Stimulated activated CD4-positive, alpha-beta T cell treated with anti-CD3 and anti-CD28 coated beads, TNF-alpha, amount 100 ng/mL, for 24 hours (primary cell): ENCODE measurements around the gene LEUTX.
"Not testable (repeated sequence)": the region's sequence is repeated elsewhere in the genome, so short reads cannot be mapped to it uniquely, and the experiment has no call there.

Source experiments
- DNase-seq, 3 experiments: peaks; one replicate each; pipeline ENCODE4 v3.0.0-alpha.2; 2020; ENCODE audit warnings: low read depth in 3 of 3

The LEUTX gene, protein sequence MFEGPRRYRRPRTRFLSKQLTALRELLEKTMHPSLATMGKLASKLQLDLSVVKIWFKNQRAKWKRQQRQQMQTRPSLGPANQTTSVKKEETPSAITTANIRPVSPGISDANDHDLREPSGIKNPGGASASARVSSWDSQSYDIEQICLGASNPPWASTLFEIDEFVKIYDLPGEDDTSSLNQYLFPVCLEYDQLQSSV

DNA sequence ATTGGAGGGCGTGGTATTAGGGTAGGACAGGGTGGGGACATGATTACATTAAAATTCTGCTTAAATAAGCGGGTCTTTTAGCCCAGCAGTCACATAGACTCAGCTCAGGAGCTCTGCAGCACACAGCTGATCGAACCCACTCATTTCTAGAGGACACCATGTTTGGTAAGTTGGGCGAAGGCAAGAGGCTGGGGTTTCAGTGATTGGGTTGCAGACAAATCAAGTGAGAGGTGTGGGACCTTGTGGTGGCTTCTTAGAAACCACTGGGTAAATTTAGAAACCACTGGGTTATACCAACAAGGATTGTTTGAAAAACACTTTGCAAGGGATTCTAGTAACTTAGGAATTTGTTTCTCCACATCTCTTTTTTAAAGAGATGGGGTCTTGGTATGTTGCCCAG lies at the start of gene LEUTX:
Gene LEUTX, plus strand, starts transcription at position 92 of the 400 bp plus-strand sequence. Its CDS starts 67 bp downstream, at position 159.
- DNase-seq, result no peak

DNA sequence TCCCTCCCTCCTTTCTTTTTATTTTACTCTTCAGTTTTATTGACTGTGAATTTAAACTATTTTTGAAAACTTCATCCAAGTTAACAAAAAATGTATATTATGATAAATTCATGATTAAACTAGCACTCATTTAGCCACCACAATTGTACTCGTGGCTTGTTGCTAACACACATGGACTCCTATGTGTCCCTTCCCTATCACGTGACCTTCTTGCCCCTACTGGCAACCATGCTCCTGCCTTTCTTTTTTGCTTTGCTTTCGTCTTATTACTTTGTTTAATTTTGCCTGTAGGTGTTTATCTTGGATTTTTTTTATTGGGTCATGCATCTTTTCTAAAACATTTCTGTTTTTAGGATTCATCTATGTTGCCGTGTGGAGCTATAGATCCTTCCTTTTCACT lies 49.1 kb upstream of the LEUTX start:
- no peak for DNase-seq

DNA sequence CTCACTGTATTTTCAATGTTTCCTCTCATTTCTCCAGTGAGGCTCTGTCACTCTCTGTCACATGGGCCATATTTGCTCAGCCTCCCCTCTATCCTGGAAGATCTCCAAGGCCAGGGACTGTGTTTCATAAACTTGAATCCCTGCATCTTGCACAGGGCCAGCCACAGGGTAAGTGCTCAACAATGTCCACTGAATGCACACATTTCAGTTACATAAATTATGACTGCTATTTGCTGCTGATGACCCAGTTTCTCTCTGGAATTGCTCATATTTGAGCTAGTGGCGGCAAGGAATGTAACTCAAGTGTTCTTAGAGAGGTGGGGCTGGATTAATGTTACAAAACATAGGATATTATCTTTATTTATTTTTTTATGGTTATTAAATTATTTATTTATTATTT lies 47.0 kb upstream of the LEUTX start:
- no peak for DNase-seq

DNA sequence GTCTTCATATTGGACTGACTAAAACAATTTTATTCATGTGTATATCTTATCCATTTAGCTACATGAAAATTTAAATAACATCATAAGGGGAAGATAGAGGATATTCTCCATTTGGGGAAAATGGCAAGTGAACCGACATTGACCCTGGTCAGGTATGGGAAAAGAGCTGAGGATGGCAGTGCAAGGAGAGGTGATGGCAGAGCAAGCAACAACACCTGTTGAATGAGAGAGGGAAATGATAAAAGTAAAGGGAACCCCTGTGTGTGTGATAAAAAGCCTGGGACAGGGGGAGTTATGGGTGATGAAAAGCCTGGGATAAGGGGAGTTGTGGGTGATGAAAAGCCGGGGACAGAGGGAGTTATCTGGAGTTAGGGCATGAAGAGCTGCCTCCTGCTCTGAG lies 44.8 kb upstream of the LEUTX start:
- no peak for DNase-seq

DNA sequence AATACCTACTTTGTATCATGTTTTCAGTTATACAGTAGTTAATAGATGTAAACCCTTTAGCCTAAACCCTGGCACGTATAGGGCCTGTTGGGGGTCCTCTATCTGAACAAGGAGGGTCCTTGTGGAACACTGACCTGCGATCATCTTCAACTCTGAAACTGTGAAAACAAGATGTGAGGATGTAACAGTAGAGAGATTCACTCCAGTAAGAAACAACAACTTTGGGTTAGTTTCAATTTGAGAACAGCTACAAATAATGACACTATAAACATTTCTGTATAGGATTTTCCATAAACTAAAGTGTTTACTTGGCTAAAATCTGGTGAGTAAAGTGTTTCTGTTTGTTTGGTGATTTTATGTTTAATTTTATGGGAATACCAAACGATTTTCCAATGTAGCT lies 43.0 kb upstream of the LEUTX start:
- DNase-seq, result no peak

DNA sequence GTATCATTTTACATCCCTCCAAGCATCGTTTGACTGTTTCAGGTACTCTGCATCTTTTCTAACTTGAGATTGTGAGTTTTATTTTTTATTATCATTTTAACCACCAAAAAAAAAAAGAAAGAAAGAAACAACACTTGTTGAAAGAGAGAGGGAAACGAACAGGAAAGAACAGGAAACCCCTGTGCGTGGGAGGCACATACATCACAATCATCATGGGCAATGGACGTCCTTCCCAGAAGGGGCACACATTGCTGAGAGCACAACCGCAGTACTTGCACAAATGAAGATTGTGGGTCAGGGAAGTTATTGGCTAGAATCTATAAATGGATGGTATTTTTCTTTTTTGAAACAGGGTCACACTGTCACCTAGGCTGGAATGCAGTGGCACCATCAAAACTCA lies 42.6 kb upstream of the LEUTX start:
- DNase-seq, result no peak

DNA sequence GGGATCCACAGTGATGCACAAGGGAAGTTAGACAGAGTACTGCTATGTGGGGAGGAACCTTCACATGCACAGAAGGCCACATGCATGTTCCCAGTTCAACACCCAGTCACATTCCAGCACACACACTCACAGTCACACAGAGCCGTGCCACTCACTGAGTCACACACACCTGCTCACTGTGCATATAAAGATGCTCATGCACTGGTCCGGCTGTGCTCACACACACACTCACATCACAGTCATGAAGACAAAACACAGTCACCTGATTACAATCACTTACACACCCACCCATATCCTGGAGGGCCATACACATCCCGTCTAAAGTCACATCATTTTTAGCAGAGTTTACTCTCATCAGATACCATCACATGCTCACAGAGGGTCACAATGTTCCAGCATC lies 41.3 kb upstream of the LEUTX start:
- DNase-seq, result peak in 1 of 3 experiments; percentile 2

DNA sequence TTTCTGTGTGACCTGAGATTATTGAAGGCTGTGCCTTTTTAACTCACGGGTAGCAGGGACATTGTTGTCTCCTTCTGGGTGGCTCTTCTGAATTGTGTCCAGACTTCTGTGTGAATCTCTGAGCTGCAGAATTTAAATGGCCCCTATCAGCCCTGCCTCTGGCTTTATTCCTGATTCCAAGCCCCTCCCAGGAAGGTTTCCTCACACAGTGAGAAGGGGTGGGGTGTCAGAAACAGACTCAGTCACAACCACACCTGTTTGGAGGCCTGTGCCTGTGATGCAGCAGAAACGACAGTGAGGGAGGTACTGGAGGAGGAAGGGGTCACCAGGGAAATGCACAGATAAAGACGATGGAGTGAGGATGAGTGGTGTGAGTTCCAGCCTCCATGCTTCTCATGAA lies 40.8 kb upstream of the LEUTX start, which contains the start of gene CLC:
Gene CLC, minus strand, starts transcription at position 139 of the 400 bp plus-strand sequence. Its CDS starts 77 bp downstream, at position 62.
- DNase-seq, result no peak

DNA sequence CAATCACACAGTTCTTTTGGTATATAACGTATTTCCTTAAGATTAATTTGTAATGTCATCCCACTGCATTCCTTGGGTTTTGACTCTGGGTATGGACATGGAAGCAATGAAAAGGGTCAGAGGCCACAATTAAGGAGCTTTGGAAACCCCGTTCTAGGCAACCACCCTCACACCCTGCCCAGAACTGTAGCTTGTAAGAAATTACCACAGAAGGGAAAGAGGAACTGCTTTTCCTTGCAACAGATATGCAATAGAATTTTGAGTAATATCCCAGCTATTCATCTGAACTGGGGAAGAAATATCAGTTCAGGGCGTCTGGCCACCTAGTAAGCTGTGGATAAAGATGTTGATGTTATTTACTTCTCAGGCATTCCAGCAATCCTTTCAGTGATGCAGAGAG lies 39.8 kb upstream of the LEUTX start:
- DNase-seq, result no peak

DNA sequence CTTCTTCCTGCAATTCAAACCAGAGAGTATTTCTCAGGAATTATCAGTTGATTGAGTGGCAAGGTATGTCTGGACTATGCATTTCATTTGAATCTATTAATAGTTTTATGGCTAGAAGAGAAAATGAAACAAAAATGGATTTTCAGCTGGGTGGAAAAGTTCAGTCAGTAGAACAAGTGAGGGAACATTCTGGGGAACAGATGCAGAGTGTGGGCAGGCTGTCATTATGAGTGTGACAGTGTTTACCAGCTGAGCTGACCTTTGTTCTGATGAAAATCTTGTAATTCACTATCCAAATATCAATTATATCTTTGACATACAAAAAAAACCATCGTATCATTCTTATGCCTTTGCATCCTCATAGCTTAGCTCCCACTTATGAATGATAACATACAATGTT lies 38.3 kb upstream of the LEUTX start:
- no peak for DNase-seq

DNA sequence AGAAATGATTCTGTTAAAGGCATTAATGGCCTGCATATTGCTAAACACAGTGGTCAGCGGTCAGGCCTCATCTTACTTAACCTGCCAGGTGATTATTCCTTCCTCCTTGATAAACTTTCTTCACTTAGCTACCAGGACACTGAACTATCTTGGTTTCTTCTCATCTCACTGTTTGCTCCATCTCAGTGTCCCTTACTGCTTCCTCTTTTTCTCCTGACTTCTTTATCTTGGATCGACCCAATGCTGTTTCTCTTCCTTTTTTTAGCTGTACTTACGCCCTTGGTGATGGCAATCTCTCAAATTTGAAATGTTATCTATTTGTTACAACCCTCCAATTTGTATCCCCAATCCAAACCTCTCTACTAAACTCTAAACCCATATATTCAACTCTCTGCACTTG lies 33.0 kb upstream of the LEUTX start:
- no peak for DNase-seq

DNA sequence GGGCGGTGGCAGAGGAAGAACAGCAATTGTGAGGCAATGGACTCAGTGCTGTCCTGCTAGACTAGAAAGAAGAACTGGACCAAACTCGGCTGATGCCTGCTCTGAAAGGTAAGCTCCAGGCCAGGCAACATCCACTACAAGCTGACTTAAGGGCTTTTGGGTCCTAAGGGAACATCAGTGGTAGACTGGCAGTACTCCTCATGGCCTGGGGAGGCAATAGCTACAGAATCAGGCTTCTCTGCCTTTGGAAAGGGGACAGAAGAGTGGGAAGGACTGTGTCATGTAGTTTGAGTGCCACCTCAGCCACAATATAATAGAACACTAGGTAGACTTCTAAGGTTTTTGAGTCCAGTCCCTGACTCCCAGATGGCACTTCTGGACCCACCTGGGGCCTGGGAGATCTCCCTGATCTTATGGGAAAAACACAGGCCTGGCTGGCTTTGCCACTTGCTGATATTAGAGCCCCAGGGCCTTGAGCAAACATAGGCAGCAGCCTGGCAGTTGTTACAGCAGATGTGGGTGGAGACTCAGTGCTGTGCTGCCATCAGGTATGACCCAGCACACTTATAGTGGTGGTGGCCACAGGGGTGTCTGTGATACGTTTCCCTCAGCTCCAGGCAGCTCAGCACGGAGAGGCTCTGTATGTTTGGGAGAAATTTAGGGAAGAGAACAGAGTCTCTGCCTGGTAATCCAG lies 31.7 kb upstream of the LEUTX start:
- DNase-seq, result no peak

DNA sequence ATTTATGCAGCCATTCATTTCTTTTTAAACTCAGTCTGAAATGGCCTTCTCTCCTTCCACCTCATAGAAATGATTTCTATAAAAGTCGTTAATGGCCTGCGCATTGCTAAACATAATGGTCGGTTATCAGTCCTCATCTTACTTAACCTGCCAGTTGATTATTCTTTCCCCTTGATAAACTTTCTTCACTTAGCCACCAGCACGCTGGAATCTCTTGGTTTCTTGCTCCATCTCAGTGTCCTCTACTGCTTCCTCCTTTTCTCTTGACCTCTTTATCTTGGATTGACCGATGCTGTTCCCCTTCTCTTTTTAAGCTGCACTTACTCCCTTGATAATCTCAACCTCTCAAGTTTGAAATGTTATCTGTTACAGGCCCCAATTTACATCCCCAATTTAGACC lies 28.7 kb upstream of the LEUTX start:
- no peak for DNase-seq

DNA sequence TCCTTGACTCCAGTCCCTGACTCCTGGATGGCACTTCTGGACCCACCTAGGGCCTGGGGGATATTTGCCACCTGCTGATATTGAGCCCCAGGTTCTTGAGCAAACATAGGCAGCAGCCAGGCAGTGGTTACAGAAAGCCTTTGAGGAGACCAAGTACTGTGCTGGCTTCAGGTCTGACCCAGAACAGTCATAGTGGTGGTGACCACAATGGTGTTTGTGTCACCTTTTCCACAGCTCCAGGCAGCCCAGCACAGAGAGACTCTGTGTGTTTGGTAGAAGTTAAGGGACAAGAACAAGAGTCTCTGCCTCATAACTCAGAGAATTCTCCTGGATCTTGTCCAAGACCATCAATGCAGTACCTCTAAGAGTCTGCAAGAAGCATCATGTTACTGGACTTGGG lies 26.3 kb upstream of the LEUTX start:
- DNase-seq, result peak in 1 of 3 experiments; percentile 9

DNA sequence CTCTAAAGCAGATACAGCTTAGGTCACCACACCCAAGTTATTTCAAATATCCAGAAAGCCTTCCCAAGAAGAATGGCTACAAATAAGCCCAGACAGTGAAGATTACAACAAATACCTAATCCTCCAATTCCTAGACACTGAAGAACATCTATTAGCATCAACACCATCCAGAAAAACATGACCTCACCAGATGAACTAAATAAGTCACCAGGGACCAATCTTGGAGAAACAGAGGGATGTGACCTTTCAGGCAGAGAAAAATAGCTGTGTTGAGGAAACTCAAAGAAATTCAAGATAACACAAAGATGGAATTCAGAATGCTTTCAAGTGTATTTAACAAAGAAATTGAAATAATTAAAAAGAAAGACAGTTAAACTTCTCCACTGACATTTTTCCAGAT lies 25.9 kb upstream of the LEUTX start:
- DNase-seq, result no peak

DNA sequence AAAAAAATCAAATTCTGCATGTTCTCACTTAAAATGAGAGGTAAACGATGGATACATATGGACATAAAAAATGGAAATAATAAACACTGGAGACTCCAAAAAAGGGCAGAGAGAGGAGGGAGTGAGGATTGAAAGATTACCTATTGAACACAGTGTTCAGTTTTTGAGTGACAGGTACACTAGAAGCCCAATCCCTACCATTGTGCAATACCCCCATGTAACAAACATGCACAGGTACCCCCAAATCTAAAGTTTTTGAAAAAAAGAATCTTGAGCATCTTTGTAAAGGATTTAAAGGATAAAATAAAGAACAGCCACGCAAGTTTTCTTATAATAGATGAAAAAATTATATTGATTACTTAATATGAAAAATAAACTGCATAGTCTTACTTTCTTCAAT lies 24.1 kb upstream of the LEUTX start:
- DNase-seq, result no peak

DNA sequence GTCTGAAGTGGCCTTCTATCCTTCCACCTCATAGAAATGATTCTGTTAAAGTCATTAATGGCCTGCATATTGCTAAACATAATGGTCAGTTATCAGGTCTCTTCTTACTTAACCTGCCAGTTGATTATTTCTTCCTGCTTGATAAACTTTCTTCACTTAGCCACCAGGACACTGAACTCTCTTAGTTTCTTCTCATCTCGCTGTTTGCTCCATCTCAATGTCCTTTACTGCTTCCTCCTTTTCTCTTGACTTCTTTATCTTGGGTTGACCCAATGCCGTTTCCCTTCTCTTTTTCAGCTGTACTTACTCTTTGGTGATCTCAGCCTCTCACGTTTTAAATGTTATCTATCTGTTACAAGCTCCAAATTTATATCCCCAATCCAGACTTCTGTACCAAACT lies 23.7 kb upstream of the LEUTX start:
- DNase-seq, result no peak

DNA sequence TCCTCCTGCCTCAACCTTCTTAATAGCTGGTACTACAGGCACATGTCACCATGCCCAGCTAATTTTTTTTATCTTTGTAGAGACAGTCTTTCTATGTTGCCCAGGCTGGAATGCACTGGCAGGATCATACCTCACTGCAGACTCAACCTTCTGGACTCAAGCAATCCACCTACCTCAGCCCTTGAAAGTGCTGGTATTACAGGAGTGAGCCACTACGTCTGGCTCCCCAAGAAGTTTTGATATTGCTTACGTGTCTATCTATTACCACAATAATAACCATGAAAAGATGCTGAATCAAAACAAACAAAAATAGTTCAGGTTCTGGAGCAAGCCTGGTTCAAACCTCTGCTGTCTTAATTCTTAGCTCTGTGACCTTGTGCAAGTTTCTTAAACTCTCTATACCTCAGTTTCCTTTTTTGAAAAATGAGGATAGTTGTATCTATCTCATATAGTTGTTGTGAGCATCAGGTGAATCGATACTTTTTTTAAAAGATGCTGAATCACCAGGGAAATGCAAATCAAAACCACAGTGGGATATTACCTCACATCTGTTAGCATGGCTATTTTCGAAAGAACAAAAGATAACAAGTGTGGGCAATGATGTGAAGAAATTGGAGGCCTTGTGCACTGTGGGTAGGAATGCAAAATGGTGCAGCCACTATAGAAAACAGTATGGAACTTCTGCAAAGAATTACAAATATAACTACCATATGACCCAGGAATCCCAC lies 19.0 kb upstream of the LEUTX start:
- DNase-seq, result no peak

DNA sequence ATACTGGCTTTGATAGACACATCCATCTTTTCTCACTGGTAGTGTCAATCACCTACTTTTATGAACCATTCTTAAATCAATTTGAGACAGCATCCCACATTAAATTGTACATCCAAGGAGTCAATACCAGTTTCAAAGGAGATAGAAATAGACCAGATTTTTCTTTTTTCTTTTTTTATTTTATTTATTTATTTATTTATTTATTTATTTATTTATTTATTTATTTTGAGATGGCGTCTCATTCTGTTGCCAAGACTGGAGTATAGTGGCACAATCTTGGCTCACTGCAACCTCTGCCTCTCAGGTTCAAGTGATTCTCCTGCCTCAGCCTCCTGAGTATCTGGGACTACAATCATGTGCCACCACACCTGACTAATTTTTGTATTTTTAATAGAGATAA lies 16.8 kb upstream of the LEUTX start:
- DNase-seq, result not testable (repeated sequence)

DNA sequence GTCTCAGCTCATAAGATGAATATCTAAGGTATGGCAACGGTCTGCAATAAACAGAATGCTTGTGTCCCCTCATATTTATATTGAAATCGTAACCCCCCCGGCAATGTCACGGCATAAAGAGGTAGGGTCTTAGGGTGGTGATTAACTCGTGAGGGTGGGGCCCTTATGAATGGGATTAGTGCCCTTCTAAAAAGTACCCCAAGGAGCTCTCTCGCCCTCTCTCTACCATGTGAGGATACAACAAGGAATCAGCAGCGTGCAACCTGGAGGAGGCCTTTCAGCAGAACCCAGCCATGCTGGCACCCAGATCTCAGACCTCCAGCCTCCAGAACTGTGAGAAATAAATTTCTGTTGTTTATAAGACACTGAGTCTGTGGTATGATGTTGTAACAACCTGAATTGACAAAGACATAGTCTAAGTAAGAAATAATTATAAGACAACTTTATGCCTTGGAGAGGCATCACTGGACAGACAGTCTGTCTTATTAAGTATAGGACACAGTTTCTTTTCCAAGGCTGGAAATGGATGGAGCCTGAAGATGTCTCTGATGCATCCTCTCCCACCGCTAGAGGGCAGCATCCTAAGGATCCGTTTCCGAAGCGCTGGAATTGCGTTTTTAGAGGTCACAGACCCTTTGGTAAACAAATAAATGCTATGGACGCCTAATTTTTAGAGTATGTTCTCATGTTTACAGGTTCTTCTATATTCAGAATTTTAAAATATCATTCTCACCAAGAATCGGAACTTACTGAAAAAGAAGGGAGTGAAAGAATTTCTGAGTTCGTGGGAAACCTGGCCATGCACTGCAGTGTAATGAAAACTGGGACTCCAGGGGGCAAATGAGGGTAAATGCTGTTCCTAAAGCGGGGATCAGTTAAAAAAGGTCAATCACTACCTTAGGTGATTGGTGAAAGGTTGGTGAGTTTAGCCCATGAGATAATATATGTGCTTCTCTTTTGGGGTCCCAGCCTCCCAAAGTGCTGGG lies 13.3 kb upstream of the LEUTX start:
- peak in 2 of 3 experiments; percentile 22 to 28 for DNase-seq

DNA sequence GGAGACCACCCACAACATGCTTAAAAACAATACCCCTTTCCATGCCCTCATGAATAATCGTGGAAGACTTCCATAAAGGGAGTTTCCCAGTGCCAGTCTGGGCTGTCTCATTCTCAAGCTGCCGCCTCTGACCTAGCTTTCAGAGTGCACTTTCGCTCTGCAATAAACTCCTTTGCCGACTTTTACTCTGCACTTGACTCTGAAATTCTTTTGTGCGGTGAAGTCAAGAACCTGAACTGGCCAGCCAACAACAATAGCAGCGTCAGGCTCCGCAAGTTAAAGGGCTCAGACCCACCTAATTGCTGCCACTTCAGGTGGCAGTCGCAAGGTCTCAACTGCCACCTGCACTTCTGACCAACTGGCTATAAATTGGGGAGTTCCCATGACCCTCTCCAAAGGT lies 10.3 kb upstream of the LEUTX start:
- no peak for DNase-seq

DNA sequence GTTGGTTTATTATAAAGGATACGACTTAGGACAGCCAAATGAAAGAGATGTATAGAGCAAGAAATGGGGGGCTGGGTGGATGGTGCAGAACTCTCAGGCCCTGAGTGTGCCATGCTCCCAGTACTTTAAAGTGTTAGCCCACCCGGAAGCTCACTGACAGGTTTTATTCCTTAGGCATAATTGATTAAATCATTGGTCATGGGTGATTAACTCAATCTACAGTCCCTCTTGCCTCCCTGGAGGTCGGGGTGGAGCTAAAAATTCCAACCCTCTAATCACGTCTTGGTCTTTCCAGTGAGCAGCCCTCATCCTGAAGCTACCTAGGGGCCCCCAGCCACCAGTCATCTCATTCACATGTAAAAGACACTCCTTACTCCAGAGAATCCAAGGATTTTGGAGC lies 9.9 kb upstream of the LEUTX start:
- no peak for DNase-seq
